GM18867 (cell line): ENCODE data around the gene XRCC5.
"Not testable (repeated sequence)": the region's sequence is repeated elsewhere in the genome, so short reads cannot be mapped to it uniquely, and the experiment has no call there.

Experiments
- ATAC-seq: cut with Tn5 transposase; IDR thresholded peaks from one replicate; pipeline ENCODE4 v1.9.1; 2021; ENCODE audit warnings: mild to moderate bottlenecking, moderate library complexity; ENCODE audit not compliant: unreplicated experiment

XRCC5 gene

DNA sequence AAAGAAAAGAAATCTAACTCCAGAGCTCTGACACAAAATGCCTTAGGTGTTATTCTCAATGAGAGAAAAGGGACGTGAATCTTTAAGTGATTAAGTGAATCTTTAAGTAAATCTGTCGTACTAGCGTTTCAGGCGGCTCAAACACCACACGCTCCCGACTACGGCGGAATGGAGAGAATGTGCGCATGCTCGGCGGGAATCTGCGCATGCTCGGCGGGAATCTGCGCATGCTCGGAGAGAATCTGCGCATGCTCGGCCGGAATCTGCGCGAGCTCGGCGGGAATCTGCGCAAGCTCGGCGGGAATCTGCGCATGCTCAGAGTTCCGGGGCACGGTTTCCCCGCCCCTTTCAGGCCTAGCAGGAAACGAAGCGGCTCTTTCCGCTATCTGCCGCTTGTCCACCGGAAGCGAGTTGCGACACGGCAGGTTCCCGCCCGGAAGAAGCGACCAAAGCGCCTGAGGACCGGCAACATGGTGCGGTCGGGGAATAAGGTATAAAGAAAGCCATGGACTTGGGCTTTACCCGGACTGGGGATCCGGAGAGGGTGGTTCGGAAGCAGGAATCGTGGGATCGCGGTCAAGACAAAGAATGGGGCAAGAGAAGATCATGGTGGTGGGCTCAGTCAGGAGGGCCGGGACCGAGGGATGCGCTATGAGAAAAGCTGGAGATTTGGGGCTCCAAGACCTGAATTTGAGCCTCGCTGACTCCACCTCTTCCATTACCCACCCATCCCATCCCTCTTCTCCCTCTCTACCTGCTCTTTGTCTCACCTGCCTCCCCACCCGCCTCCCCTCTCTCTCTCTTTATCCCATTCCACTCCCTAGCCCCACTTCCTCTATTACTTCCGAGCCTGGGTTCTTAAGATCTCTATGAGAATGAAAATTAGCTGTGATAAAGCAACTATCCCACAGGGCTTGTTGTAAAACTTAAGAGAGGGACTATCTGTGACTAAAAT, at the start of gene XRCC5:
XRCC5 (plus strand) TSS at position 382 of the 955 bp plus-strand sequence; CDS start at position 471, 89 bp downstream.
- ATAC-seq = peak; percentile 56

DNA sequence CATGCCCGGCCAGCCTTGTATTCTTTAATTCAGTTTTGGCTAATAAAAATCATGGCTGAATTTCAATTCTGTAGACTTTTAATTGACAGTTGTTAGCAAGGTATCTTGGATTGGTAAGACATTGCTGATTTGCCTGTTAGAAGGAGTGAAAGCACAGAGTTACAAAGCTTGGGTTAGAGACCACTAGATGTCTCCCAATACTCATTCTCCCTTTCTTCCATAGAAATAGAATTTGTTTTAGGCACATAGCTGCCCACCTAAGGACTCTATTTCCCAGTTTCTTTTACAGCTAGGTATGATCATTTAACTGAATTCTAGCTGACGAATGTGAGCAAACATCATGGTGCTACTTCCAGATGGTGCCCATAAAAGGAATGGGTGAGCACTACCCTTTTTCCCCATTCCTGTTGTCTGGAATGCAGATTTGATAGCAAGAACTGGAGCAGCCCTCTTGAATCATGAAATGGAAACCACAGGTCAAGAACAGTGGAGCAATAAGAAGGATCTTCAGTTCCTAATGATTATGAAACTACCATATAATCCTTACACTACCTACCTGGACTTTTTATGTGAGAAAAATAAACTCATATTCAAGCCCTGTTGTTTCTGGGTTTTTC, 45.0 kb upstream of the XRCC5 start:
- ATAC-seq = no peak

GRCh38 chr2:216064665-216065064, 44.5 kb upstream of the XRCC5 start:
- ATAC-seq = no peak

- no peak for ATAC-seq
These were observed 42.9 kb upstream of the XRCC5 start for GRCh38 chr2:216066230-216066629.

GRCh38 chr2:216069028-216069427, 40.1 kb upstream of the XRCC5 start:
- no peak for ATAC-seq

- ATAC-seq = no peak
These were observed 39.0 kb upstream of the XRCC5 start for GRCh38 chr2:216070195-216070594.

DNA sequence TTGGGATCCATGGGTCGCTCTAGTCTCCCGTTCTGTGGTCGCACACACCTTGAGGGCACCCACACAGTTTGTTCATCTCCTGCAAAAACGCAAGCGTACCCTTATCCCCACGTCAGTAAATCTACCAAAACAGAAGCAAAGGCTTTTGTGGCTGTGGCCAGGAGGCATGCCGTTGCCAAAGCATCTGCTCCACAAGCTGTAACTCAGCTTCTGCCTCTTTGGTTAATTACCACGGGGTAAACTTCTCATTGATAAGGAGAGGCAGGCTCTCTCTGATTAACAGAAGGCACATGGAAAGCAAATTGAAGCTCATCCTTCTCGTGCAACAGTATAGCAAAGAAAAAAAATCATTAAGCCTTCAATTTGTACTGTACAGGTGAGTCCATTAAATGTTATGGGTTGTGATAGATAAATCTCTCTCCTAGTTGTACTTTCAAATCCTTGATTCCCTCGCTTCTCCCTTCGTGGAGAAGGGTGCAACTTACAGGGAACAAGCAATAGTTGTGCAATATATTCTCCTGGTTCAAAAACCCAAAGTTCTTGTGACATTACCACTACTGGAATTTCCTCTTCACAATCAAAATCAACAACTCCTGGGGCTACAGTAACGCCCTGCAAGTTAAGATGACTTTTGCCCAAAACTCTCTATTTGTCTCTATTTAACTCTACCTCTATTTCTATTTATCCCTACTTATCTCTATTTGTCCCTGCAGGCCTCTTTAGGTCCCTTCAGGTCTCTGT, 37.9 kb upstream of the XRCC5 start:
- ATAC-seq = no peak

GRCh38 chr2:216072473-216072872, 36.7 kb upstream of the XRCC5 start:
- ATAC-seq = no peak

- ATAC-seq = no peak
These were observed 35.4 kb upstream of the XRCC5 start for GRCh38 chr2:216073773-216074172.

DNA sequence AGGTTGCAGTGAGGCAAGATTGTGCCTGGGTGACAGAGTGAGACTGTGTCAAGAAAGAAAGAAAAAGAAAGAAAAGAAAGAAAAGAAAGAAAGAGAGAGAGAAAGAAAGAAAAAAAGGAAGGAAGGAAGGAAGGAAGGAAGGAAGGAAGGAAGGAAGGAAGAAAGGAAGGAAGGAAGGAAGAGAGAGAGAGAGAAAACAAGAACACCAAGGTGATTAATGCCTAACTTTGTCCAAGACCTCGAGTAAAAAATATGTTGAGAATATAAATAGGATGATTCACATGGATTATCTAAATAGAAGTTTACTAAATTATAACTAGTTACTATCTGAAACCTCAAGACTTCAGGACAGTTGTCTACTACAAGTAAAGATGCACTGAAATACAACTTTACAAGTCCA, 34.8 kb upstream of the XRCC5 start:
- ATAC-seq = no peak

DNA sequence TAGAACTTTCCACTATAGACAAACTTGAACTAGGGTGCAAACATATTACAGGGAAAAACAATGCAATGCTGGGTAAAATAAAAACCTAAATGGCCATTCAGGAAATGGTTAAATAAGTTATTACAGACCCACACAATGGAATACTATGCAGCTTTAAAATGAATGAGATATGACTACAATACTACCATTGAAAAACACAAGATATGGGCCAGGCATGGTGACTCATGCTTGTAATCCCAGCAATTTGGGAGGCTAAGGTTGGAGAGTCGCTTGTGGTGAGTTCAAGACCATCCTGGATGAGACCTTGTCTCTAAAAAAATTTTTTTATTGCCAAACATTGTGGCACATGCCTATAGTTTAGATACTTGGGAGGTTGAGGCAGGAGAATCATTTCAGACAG, 34.4 kb upstream of the XRCC5 start:
- no peak for ATAC-seq

GRCh38 chr2:216075510-216076485, 33.4 kb upstream of the XRCC5 start:
- no peak for ATAC-seq

DNA sequence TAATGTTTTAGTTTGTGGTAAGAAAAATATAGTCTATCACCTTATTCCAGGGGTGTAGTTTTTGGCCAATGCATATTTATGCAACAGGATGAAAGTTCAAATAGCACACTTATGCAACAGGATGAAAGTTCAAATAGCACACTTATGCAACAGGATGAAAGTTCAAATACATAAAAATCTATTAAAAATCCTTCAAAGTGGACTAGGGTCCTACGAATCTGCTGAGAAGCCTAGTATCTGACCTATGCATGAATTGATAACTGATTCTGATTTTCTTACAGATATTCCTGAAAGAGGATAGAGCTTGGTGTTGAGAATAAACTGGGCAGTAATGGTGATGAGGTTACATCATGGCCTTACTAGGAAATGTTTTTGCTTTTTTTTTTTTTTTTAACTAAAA, 30.4 kb upstream of the XRCC5 start:
- no peak for ATAC-seq

DNA sequence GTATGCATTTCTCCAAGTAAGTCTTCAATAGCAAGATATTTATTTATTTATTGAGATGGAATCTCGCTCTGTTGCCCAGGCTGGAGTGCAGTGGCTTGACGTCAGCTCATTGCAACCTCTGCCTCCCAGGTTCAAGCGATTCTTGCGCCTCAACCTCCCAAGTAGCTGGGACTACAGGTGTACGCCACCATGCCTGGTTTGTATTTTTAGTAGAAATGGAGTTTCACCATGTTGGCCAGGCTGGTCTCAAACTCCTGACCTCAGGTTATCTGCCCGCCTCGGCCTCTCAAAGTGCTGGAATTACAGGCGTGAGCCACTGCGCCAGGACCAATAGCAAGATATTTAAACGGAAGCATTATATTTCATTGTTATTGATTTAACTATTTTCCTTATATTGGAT, 29.1 kb upstream of the XRCC5 start:
- ATAC-seq = not testable (repeated sequence)

- no peak for ATAC-seq
These were observed 28.1 kb upstream of the XRCC5 start for GRCh38 chr2:216081012-216081411.

DNA sequence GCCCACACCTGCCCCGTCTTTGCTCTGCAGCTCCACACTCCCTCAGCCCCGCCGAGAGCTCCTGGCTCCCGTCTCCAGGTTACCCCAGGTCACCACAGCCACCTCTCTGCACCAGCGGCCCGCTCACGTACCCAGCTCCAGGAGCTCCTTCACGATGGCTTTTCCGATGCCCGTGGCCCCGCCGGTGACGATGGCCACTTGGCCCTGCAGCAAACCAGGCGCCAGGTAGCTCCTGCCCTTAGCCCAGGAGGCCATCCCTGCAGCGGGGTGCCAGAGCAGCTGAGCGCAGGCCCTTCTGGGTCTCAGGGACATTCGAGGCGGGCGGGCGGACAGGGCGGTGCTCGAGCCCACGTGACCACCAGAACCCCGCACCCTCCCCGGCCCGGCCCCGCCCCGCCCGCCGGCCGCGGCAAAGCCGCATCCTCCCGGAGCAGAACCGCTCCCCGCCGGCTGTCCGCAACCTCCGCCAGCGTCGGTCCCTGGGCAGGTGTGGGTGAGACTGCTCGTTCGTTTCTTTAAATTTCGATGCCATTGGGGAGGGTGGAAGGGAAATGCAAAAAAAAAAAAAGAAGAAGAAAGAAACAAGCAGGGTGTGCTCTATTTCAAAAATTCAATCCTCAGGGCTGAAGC, 27.5 kb upstream of the XRCC5 start, which contains the start of the genes PECR and TMEM169:
PECR (minus strand) TSS at position 323 of the 630 bp plus-strand sequence; CDS start at position 255, 68 bp downstream.
TMEM169 (plus strand) TSS at position 433 of the 630 bp plus-strand sequence. CDS start 14,045 bp downstream, outside the sequence.
- ATAC-seq = peak; percentile 96

- peak; percentile 14 for ATAC-seq
These were observed 26.9 kb upstream of the XRCC5 start for GRCh38 chr2:216082117-216082711.

DNA sequence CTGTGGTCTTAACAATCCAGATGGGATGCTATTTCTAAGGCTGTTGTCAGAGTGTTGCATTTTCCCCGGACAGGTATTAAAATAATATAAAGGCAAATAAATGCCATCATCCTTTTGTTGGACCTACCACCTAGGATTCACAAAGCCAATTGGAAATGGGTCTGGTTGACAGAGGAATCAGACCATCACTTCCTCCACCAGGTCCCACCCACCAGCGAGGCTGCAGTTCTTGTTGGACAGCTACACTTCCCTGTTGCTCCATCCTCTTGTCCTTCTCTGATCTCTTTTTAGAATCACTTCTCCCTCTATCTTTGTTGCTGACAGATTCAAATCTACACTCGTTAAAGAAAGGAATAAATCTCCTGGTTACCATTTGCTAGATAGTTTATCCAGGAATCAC, 26.3 kb upstream of the XRCC5 start:
- ATAC-seq = no peak
